Cardiac muscle cell (in vitro differentiated cells and primary cell): ENCODE measurements around the gene ALPG. TPM values are rescaled to one million over a fixed set of nuclear protein-coding genes. Genes with fewer than 3 reads are reported as not detected.
A peak's percentile ranks its signal among the peaks of the same experiment; 100 is the strongest.
"Not testable (repeated sequence)": the region's sequence is repeated elsewhere in the genome, so short reads cannot be mapped to it uniquely, and the experiment has no call there.

Experiments
- DNase-seq, 2 donors: peaks; one replicate each; pipeline versions ENCODE4 v3.0.0 to v3.0.0-alpha.2; 2010 to 2017; ENCODE audit warnings: low read depth in 1 of 2, low spot score in 1 of 2
- H3K27ac ChIP-seq: fragments of 200-600 bp; sonication (generic); 2 replicates; pipeline ENCODE4 v1.5.1; 2016
- H3K27me3 ChIP-seq: fragments of 200-600 bp; sonication (generic); 2 replicates; pipeline ENCODE4 v1.6.0; 2016; ENCODE audit warnings: control low read depth
- H3K36me3 ChIP-seq: fragments of 200-600 bp; sonication (generic); 2 replicates; pipeline ENCODE4 v1.5.1; 2016; ENCODE audit warnings: control low read depth
- H3K4me1 ChIP-seq: fragments of 200-600 bp; sonication (generic); 2 replicates; pipeline ENCODE4 v1.8.1; 2017; ENCODE audit warnings: low read depth, mild to moderate bottlenecking, mixed run types
- H3K4me3 ChIP-seq: fragments of 200-600 bp; sonication (generic); 2 replicates; pipeline ENCODE4 v1.5.1; 2016; ENCODE audit warnings: mild to moderate bottlenecking
- H3K9me3 ChIP-seq: fragments of 200-600 bp; sonication (generic); 2 replicates; pipeline ENCODE4 v1.5.1; 2017; ENCODE audit warnings: low read depth, mild to moderate bottlenecking, control low read depth
- CTCF ChIP-seq: IDR thresholded peaks from 2 replicates; pipeline ENCODE4 v1.5.1; 2012; ENCODE audit warnings: low read depth, mild to moderate bottlenecking, low read length
- polyA plus RNA-seq: library from polyadenylated mRNA; unstranded; fragments of >200 nt; fragmentation: Nextera tagmentation; extraction: Ambion mirVana; gene quantifications from 2 replicates; pipeline ENCODE4 v1.2.1, GENCODE V29; 2016
- total RNA-seq: library from RNA; depleted of rRNA; stranded (reverse); fragments of >200 nt; gene quantifications from 2 replicates; pipeline ENCODE4 v1.2.3, GENCODE V29; 2016

ALPG gene
- total and polyA plus RNA-seq, 2 experiments from 2014 or later, result not detected

DNA sequence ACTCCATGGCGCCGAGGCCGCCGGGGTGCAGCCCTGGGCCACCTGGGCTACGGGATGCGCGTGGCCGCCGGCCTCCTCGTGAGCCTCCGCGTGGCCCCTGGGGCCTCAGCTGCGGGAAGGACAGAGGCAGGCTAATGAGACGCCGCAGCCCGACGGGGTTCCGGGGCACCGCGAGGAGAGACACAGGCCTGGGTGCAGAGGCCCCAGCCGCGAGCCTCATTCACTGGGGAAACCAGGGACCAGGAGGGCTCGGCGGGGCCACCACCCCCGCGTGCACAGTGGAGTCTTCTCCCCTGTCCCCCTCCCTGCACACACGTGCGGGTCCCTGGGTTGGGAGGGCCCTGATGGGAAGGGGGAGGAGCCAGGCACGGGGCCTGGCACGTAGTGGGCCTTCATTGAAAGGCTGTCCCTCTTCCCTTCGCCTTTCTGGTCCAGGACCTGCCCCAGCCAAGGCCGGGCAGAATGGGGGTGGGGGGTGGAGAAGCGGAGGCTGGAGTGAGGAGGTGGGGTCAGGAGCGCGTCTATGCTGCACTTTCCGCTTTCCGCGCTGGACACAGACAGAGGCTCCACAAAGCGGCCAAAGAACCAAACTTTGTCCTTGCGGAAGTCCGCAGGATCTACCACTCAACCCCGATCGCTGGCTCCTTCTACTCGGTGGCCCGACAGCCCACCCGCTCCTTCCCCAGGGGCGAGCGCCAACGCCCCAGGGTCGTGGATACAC lies 19.0 kb upstream of the ALPG start:
- Histone ChIP-seq H3K9me3 (no peaks in the 10 kb centered on the region), H3K36me3 (no peaks in the 10 kb centered on the region), H3K4me1 (peaks cover 7% of the 10 kb centered on the region), H3K27ac (no peak overlapping the region), H3K27me3 (peaks cover 95% of the 10 kb centered on the region), H3K4me3 (no peak overlapping the region)
- no peak for DNase-seq
- TF ChIP-seq CTCF, result no peak

GRCh38 chr2:232388324-232388891 lies 18.2 kb upstream of the ALPG start:
- peaks cover 87% of the 10 kb centered on the region for H3K27me3 ChIP-seq
- H3K36me3 ChIP-seq, result no peaks in the 10 kb centered on the region
- H3K27ac ChIP-seq, result no peak overlapping the region
- no peaks in the 10 kb centered on the region for H3K9me3 ChIP-seq
- peaks cover 7% of the 10 kb centered on the region for H3K4me1 ChIP-seq
- H3K4me3 ChIP-seq, result no peak overlapping the region
- peak in 1 of 2 donors; percentile 17 for DNase-seq
- no peak for TF ChIP-seq CTCF

GRCh38 chr2:232389327-232389726 lies 17.3 kb upstream of the ALPG start:
- H3K36me3 ChIP-seq, result no peaks in the 10 kb centered on the region
- H3K27me3 ChIP-seq, result peaks cover 78% of the 10 kb centered on the region
- no peak overlapping the region for H3K4me3 ChIP-seq
- no peak for TF ChIP-seq CTCF
- peaks cover 7% of the 10 kb centered on the region for H3K4me1 ChIP-seq
- H3K9me3 ChIP-seq, result no peaks in the 10 kb centered on the region
- no peak overlapping the region for H3K27ac ChIP-seq
- DNase-seq, result peak in 1 of 2 donors; percentile 51

DNA sequence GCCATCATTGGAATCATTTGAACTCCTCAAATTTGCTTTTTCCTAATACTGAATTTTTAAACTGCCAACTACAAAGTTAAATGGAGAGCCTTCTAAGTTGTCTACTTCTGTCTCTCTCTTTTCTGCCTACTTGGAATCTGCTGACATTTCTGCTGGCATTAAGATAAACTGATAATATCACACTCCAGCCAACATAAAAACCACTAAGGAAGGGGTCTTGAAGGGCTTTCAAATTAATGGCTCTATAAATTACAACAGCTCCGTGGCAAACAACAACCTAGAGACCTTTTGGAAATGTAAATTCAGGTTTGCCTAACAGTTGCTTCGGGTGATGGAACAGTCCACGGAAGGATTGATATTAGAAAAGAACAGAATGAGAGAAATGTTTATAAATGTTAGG lies 16.0 kb upstream of the ALPG start:
- H3K4me3 ChIP-seq, result no peak overlapping the region
- no peak for DNase-seq
- no peaks in the 10 kb centered on the region for H3K36me3 ChIP-seq
- peaks cover 3% of the 10 kb centered on the region for H3K4me1 ChIP-seq
- H3K27ac ChIP-seq, result no peak overlapping the region
- H3K27me3 ChIP-seq, result peaks cover 66% of the 10 kb centered on the region
- no peaks in the 10 kb centered on the region for H3K9me3 ChIP-seq
- TF ChIP-seq CTCF, result no peak

DNA sequence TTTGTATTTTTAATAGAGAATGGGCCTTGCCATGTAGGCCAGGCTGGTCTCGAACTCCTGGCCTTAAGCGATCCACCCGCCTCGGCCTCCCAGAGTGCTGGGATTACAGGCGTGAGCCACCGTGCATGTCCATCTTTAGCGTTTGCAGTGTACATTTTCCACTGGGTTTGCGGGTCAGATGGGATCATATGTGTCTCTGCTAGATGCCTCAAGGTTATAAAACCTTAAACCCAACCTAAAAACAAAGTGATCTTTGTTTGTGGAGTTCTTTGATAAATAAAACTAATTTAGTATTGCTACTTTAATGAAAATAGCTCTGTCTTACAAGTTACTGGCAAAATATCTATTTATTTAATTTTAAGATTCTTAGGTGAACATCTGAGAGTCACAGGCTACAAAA lies 13.1 kb upstream of the ALPG start:
- Histone ChIP-seq H3K4me3 (no peak overlapping the region), H3K27me3 (peaks cover 37% of the 10 kb centered on the region)

GRCh38 chr2:232394431-232394830 lies 12.2 kb upstream of the ALPG start:
- not testable (repeated sequence) for H3K36me3 ChIP-seq, H3K9me3 ChIP-seq, H3K4me3 ChIP-seq, H3K27ac ChIP-seq, H3K4me1 ChIP-seq, DNase-seq
- H3K27me3 ChIP-seq, result peaks cover 29% of the 10 kb centered on the region

More for the DNA sequence above, 13.1 kb upstream of the ALPG start:
- no peaks in the 10 kb centered on the region for H3K9me3 ChIP-seq
- no peaks in the 10 kb centered on the region for H3K36me3 ChIP-seq
- no peak for DNase-seq
- TF ChIP-seq CTCF, result no peak
- no peak overlapping the region for H3K27ac ChIP-seq
- H3K4me1 ChIP-seq, result no peaks in the 10 kb centered on the region
